HFF-Myc (cell line): ENCODE results near the gene TANC1.

Experiments used
- DNase-seq: peaks from one replicate; pipeline ENCODE4 v3.0.0-alpha.2; 2011; ENCODE audit warnings: low read depth; ENCODE audit errors: extremely low read depth
- H3K4me3 ChIP-seq: replicated peaks from 2 replicates; pipeline ENCODE4 v1.5.1; 2011; ENCODE audit warnings: low read depth, mild to moderate bottlenecking, control low read depth, low read length
- CTCF ChIP-seq: IDR thresholded peaks from 2 replicates; pipeline ENCODE4 v1.5.1; 2012; ENCODE audit warnings: mild to moderate bottlenecking, low read depth, low read length, control low read depth; ENCODE audit errors: missing control alignments

Gene TANC1

GRCh38 chr2:159256159-159256558 lies 287.7 kb downstream of the TANC1 start:
- no peak for TF ChIP-seq CTCF
- H3K4me3 ChIP-seq, result no peak overlapping the region
- DNase-seq, result no peak

- no peak overlapping the region for H3K4me3 ChIP-seq
- no peak for TF ChIP-seq CTCF
- DNase-seq, result peak; percentile 29
These were observed 293.8 kb downstream of the TANC1 start for GRCh38 chr2:159262226-159262625.

GRCh38 chr2:159262904-159263303 lies 294.5 kb downstream of the TANC1 start:
- no peak overlapping the region for H3K4me3 ChIP-seq
- TF ChIP-seq CTCF, result no peak
- no peak for DNase-seq

- H3K4me3 ChIP-seq, result no peak overlapping the region
- DNase-seq, result no peak
- TF ChIP-seq CTCF, result no peak
These were observed 296.7 kb downstream of the TANC1 start for GRCh38 chr2:159265171-159265576.

- no peak overlapping the region for H3K4me3 ChIP-seq
- DNase-seq, result no peak
- TF ChIP-seq CTCF, result no peak
These were observed 298.1 kb downstream of the TANC1 start for GRCh38 chr2:159266554-159266953.

GRCh38 chr2:159267921-159268320 lies 299.5 kb downstream of the TANC1 start:
- no peak for TF ChIP-seq CTCF
- H3K4me3 ChIP-seq, result no peak overlapping the region
- DNase-seq, result no peak

- no peak for DNase-seq
- H3K4me3 ChIP-seq, result no peak overlapping the region
- TF ChIP-seq CTCF, result no peak
These were observed 302.4 kb downstream of the TANC1 start for GRCh38 chr2:159270744-159271379.
